Upper lobe of right lung (tissue), 1 donor: Measurements from ENCODE around the gene MGLL. TPM values are rescaled to one million over a fixed set of nuclear protein-coding genes. Genes with fewer than 3 reads are reported as not detected.
A peak's percentile ranks its signal among the peaks of the same experiment; 100 is the strongest.

Experiments
- ATAC-seq: fragments of 200-7000 bp; cut with Tn5 transposase; one replicate; pipeline ENCODE4 v1.9.1; 2020; ENCODE audit warnings: mild to moderate bottlenecking, moderate library complexity
- DNase-seq: peaks from one replicate; pipeline ENCODE4 v3.0.0-alpha.2; 2020
- H3K27ac ChIP-seq: fragments of 200-600 bp; one replicate; pipeline ENCODE4 v1.8.0; 2022
- H3K27me3 ChIP-seq: fragments of 200-600 bp; one replicate; pipeline ENCODE4 v1.8.0; 2022; ENCODE audit warnings: mild to moderate bottlenecking
- H3K36me3 ChIP-seq: fragments of 200-600 bp; one replicate; pipeline ENCODE4 v1.8.0; 2022
- H3K4me1 ChIP-seq: fragments of 200-600 bp; one replicate; pipeline ENCODE4 v1.8.0; 2022
- H3K4me3 ChIP-seq: fragments of 200-600 bp; one replicate; pipeline ENCODE4 v1.8.0; 2022; ENCODE audit warnings: mild to moderate bottlenecking
- H3K9me3 ChIP-seq: fragments of 200-600 bp; one replicate; pipeline ENCODE4 v1.8.0; 2022
- intact Hi-C: fragments of 100-400 bp; cut with DNase I; formaldehyde crosslinking; loops from one replicate; pipeline ENCODE4 v1.11.0; 2022
- total RNA-seq: library from RNA; stranded (reverse); fragmentation: NEBNext Ultra II Directional; extraction: Animal tissue kit (Norgen Biotek cat#: 25700); gene quantifications from one replicate; pipeline ENCODE4 v1.2.1, GENCODE V29; 2021
- TF ChIP-seq, protein P1 (sequence below): fragments of 200-600 bp; IDR thresholded peaks from one replicate; pipeline ENCODE4 v1.8.0; 2022; ENCODE audit warnings: antibody characterized with exemption
- donor health status: DM: no; HTN: yes; CAD: no; lungs with severe emphysema.

MGLL gene
- total RNA-seq, 1 donor from 2014 or later = 194 TPM

GRCh38 chr3:127700406-127700805 lies 121.9 kb downstream of the MGLL start:
- Histone ChIP-seq H3K9me3 (no peaks in the 10 kb centered on the region), H3K27me3 (no peaks in the 10 kb centered on the region), H3K4me1 (peaks cover 60% of the 10 kb centered on the region), H3K27ac (peak overlapping the region; percentile 84), H3K36me3 (no peaks in the 10 kb centered on the region), H3K4me3 (no peak overlapping the region)
- intact Hi-C loops = no loop called here
- ATAC-seq (no peak), DNase-seq (peak; percentile 48)
- TF ChIP-seq, protein P1, sequence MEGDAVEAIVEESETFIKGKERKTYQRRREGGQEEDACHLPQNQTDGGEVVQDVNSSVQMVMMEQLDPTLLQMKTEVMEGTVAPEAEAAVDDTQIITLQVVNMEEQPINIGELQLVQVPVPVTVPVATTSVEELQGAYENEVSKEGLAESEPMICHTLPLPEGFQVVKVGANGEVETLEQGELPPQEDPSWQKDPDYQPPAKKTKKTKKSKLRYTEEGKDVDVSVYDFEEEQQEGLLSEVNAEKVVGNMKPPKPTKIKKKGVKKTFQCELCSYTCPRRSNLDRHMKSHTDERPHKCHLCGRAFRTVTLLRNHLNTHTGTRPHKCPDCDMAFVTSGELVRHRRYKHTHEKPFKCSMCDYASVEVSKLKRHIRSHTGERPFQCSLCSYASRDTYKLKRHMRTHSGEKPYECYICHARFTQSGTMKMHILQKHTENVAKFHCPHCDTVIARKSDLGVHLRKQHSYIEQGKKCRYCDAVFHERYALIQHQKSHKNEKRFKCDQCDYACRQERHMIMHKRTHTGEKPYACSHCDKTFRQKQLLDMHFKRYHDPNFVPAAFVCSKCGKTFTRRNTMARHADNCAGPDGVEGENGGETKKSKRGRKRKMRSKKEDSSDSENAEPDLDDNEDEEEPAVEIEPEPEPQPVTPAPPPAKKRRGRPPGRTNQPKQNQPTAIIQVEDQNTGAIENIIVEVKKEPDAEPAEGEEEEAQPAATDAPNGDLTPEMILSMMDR = no peak

DNA sequence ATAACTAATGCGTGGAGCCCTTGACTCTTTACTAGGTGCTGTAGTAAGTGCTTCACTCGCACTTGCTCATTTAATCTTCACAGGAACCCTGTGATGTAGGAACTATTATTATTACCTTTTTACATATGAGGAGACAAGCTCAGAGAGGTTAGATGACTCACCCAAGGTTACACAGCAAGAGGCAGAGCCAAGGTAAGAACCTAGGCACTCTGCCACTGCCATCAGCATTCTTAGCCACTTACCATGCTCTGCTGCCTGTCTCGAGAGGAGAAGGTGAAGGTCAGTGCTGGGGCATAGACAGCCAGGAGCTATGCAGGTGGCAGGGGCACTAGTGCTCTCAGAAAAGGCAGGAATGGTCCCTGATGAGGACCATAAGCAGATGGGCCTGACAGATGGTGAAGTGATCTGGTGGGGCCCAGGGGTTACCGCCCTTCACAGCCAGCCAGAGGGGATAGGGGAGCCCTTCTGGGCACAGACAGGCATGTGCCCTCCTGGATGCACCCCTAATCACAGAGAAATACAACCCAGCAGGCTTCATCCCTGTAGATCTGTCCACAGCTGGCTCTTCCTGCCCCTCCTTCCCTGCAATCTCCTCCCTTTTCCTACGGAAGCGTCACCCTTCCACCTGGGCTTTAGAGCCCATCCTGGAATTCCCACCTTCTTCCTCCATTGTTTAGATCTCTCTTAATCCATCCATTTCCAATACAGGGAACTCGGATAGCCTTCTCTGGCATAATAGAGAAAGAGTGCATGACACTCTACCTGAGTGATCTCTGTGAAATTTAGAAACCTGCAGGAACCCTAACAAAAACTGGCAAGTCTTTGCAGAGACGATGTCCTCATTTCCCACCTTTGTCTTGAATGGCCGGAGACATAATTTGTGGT lies 122.7 kb downstream of the MGLL start:
- intact Hi-C loops = no loop called here
- H3K27ac ChIP-seq = peak overlapping the region; percentile 84
- TF ChIP-seq, protein P1 = no peak
- no peak overlapping the region for H3K4me3 ChIP-seq
- H3K9me3 ChIP-seq = no peaks in the 10 kb centered on the region
- H3K27me3 ChIP-seq = no peaks in the 10 kb centered on the region
- peak; percentile 30 for DNase-seq
- peaks cover 60% of the 10 kb centered on the region for H3K4me1 ChIP-seq
- peak; percentile 7 for ATAC-seq
- no peaks in the 10 kb centered on the region for H3K36me3 ChIP-seq

GRCh38 chr3:127698691-127699415 lies 123.5 kb downstream of the MGLL start:
- Histone ChIP-seq H3K4me1 (peaks cover 60% of the 10 kb centered on the region), H3K27me3 (no peaks in the 10 kb centered on the region), H3K9me3 (no peaks in the 10 kb centered on the region), H3K4me3 (no peak overlapping the region), H3K36me3 (peaks cover 2% of the 10 kb centered on the region), H3K27ac (peak overlapping the region; percentile 84)
- TF ChIP-seq, protein P1 = no peak
- DNase-seq = peak; percentile 42
- no peak for ATAC-seq
- intact Hi-C loops = no loop called here

DNA sequence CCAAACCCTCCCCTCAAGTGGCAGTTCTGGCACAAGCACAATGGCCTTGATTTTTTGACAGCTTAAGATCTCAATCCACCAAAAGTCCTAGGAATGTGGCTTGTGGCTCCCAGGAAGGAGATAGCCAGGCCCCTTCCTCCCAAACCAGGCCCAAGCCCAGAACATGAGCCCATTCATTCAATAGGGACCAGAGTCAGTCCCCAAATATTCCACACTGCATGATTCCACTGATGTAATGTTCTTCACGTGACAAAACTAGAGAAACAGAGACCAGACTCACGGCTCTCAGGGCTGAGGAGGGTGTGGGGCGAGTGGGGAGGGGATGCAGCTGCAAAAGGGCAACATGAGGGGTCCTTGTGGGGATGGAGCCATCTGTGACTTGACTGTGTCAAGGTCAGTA lies 124.0 kb downstream of the MGLL start:
- Histone ChIP-seq H3K27ac (peak overlapping the region; percentile 84), H3K4me1 (peaks cover 60% of the 10 kb centered on the region), H3K4me3 (no peak overlapping the region), H3K27me3 (no peaks in the 10 kb centered on the region), H3K36me3 (peaks cover 7% of the 10 kb centered on the region), H3K9me3 (no peaks in the 10 kb centered on the region)
- TF ChIP-seq, protein P1 = no peak
- intact Hi-C loops = no loop called here
- no peak for ATAC-seq
- no peak for DNase-seq

DNA sequence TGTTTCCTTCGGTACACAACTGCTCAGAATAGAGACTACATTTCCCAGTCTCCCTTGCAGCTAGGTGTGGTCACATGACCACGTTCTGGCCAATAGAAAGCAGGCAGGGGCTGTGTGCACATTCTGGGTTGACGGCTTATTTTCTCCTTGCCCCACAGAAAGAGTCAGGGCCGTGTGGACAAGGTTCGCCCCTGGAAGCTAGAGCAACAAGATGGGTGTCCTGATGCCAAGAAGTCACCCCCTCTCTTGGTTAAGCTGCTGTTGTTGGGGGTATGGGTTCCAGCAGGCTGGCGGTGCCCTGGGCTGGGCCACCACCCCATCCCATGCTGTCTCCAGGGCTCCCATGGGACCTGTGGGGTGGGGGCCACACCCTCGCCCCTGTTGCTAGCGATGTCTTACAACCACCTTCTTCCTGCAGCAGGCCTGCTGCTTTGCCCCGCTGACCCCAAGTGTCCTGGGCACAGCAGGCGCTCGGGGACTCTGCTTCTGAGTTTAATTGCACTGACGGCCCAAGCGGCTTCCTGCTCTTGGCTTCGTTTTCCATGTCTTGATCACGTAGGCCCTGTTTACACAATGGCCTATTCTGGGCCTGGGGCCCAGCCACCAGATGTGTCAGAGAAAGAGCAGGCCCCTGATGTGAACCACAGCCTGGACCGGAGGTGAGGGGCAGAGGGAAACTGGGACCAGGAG lies 124.6 kb downstream of the MGLL start:
- Histone ChIP-seq H3K9me3 (no peaks in the 10 kb centered on the region), H3K27ac (peak overlapping the region; percentile 84), H3K4me3 (no peak overlapping the region), H3K36me3 (peaks cover 11% of the 10 kb centered on the region), H3K27me3 (no peaks in the 10 kb centered on the region), H3K4me1 (peaks cover 60% of the 10 kb centered on the region)
- TF ChIP-seq, protein P1 = no peak
- peak; percentile 65 for ATAC-seq
- DNase-seq = peak; percentile 69
- intact Hi-C loops = no loop called here
